Thoracic aorta endothelial cell (primary cell): Measurements from ENCODE around the gene KRT35. TPM values are rescaled to one million over a fixed set of nuclear protein-coding genes. Genes with fewer than 3 reads are reported as not detected.

ENCODE experiments used
- small RNA-seq: library from RNA; depleted of rRNA; stranded (forward); fragments of <200 nt; gene quantifications from one replicate; pipeline ENCODE3, GENCODE V24; 2012
- total RNA-seq: library from RNA; depleted of rRNA; stranded (reverse); fragments of >200 nt; gene quantifications from 2 replicates; pipeline ENCODE4 v1.2.3, GENCODE V29; 2012

Gene KRT35
- total RNA-seq, result not detected in 2 replicates

GRCh38 chr17:41481036-41481435 is at the start of gene KRT35:
KRT35 (minus strand) TSS chr17:41481151; CDS start chr17:41481097, 54 bp downstream.

GRCh38 chr17:41518789-41519449 is 38.0 kb upstream of the KRT35 start, which contains the start of gene KRT15:
KRT15 (minus strand) TSS chr17:41518890; CDS start chr17:41518827, 63 bp downstream.

GRCh38 chr17:41505007-41505808 is 24.3 kb upstream of the KRT35 start, which contains the start of gene KRT13:
KRT13 (minus strand) TSS chr17:41505612; CDS start chr17:41505550, 62 bp downstream.

GRCh38 chr17:41489531-41489930 is 8.6 kb upstream of the KRT35 start, which contains the start of gene KRT36:
KRT36 (minus strand) TSS chr17:41489910; CDS start chr17:41489864, 46 bp downstream.

GRCh38 chr17:41466988-41467387 is 14.0 kb downstream of the KRT35 start, which contains the start of gene KRT32:
KRT32 (minus strand) TSS chr17:41467386; CDS start chr17:41467325, 61 bp downstream.

GRCh38 chr17:41440531-41441033 is 40.4 kb downstream of the KRT35 start, which contains the start of gene KRT38:
KRT38 (minus strand) TSS chr17:41440983; CDS start chr17:41440921, 62 bp downstream.

Small RNAs within 50 kb of the gene (small RNA-seq; reads per million reads assigned to genes)
- gene RNU2-32P, result 5.1 reads per million, percentile 81 among the genes with 10 or more reads in this experiment

Other genes starting within 250 kb of the KRT35 start
- gene KRTAP9-3, start 248.7 kb downstream of the KRT35 start, total RNA-seq, result not detected in 2 replicates
- gene KRTAP9-8, start 243.2 kb downstream of the KRT35 start, total RNA-seq, result not detected in 2 replicates
- not detected in 2 replicates for gene KRTAP9-4, start 231.5 kb downstream of the KRT35 start, total RNA-seq
- not detected in 2 replicates for gene KRTAP9-9, start 225.8 kb downstream of the KRT35 start, total RNA-seq
- gene KRTAP9-6, start 215.8 kb downstream of the KRT35 start, total RNA-seq, result not detected in 2 replicates
- not detected in 2 replicates for gene KRTAP9-7, start 205.5 kb downstream of the KRT35 start, total RNA-seq
- gene KRTAP29-1, start 178.3 kb downstream of the KRT35 start, total RNA-seq, result not detected in 2 replicates
- gene KRTAP16-1, start 171.8 kb downstream of the KRT35 start, total RNA-seq, result not detected in 2 replicates
- not detected in 2 replicates for gene KRTAP17-1, start 165.4 kb downstream of the KRT35 start, total RNA-seq
- not detected in 2 replicates for gene KRT33A, start 130.3 kb downstream of the KRT35 start, total RNA-seq
- gene KRT33B, start 111.3 kb downstream of the KRT35 start, total RNA-seq, result not detected in 2 replicates
- gene KRT34, start 98.8 kb downstream of the KRT35 start, total RNA-seq, result not detected in 2 replicates
- not detected in 2 replicates for gene KRT31, start 83.5 kb downstream of the KRT35 start, total RNA-seq
- gene KRT37, start 56.6 kb downstream of the KRT35 start, total RNA-seq, result not detected in 2 replicates
- gene KRT38, start 40.2 kb downstream of the KRT35 start, total RNA-seq, result not detected in 2 replicates
- gene KRT32, start 13.8 kb downstream of the KRT35 start, total RNA-seq, result not detected in 2 replicates
- not detected in 2 replicates for gene KRT36, start 8.8 kb upstream of the KRT35 start, total RNA-seq
- not detected in 2 replicates for gene KRT13, start 24.5 kb upstream of the KRT35 start, total RNA-seq
- gene KRT15, start 37.7 kb upstream of the KRT35 start, total RNA-seq, result 2.1 and 2.3 TPM in 2 replicates
- gene KRT19, start 47.2 kb upstream of the KRT35 start, total RNA-seq, result 59.7 and 64.9 TPM in 2 replicates
- gene KRT9, start 90.9 kb upstream of the KRT35 start, total RNA-seq, result not detected in 2 replicates
- not detected in 2 replicates for gene KRT14, start 105.7 kb upstream of the KRT35 start, total RNA-seq
- gene KRT16, start 131.6 kb upstream of the KRT35 start, total RNA-seq, result not detected in 2 replicates
- gene KRT17, start 143.4 kb upstream of the KRT35 start, total RNA-seq, result 0.22 and 0.80 TPM in 2 replicates
- 102 and 109 TPM in 2 replicates for gene EIF1, start 207.7 kb upstream of the KRT35 start, total RNA-seq
- not detected in 2 replicates for gene GAST, start 231.2 kb upstream of the KRT35 start, total RNA-seq